HEK293 (cell line): ENCODE results near the gene IL36RN.
"Not testable (repeated sequence)": the region's sequence is repeated elsewhere in the genome, so short reads cannot be mapped to it uniquely, and the experiment has no call there.

Source experiments
- CTCF ChIA-PET: fragments of 350-600 bp; formaldehyde crosslinking; extraction: SDS; loops from one replicate; lab custom pipeline; 2021; ENCODE audit warnings: antibody characterized with exemption; lab: Yijun Ruan, JAX
- POLR2A ChIA-PET: fragments of 300-600 bp; formaldehyde crosslinking; extraction: SDS; loops from one replicate; lab custom pipeline; 2020; ENCODE audit warnings: antibody characterized with exemption, inconsistent platforms; lab: Yijun Ruan, JAX
- H3K27ac ChIP-seq: fragments of 200-500 bp; sonication (Bioruptor generic); 2 replicates; pipeline ENCODE4 v1.5.1; 2014; ENCODE audit warnings: low read depth, low read length, control low read depth, inconsistent platforms; ENCODE audit errors: extremely low read depth
- H3K36me3 ChIP-seq, 2 experiments: fragments of 200-500 bp in 1 of 2; sonication (Bioruptor generic) in 1 of 2; 1 replicate in 1 of 2; 2 replicates in 1 of 2; pipeline ENCODE4 v1.5.1; 2014 to 2017; ENCODE audit warnings: inconsistent platforms in 2 of 2, low read length in 2 of 2; ENCODE audit not compliant: control insufficient read depth in 2 of 2, insufficient read depth in 1 of 2
- H3K4me1 ChIP-seq: fragments of 200-500 bp; sonication (Bioruptor generic); 2 replicates; pipeline ENCODE4 v1.5.1; 2014; ENCODE audit warnings: mild to moderate bottlenecking, low read length, inconsistent platforms; ENCODE audit not compliant: control insufficient read depth, insufficient read depth
- H3K4me3 ChIP-seq: 2 replicates; pipeline ENCODE4 v1.5.1; 2011; ENCODE audit warnings: low read depth, mild to moderate bottlenecking, control low read depth, low read length, moderate library complexity
- H3K9me3 ChIP-seq: fragments of 200-500 bp; sonication (Bioruptor generic); 2 replicates; pipeline ENCODE4 v1.5.1; 2014; ENCODE audit warnings: low read depth, low read length, inconsistent platforms; ENCODE audit not compliant: control insufficient read depth, insufficient read depth
- IKZF3 ChIP-seq: fragments of 450-650 bp; IDR thresholded peaks from 2 replicates; pipeline ENCODE4 v1.5.0; 2018; ENCODE audit warnings: missing biosample characterization, mild to moderate bottlenecking, missing genetic modification characterization, moderate library complexity
- SCRT2 ChIP-seq: fragments of 450-650 bp; formaldehyde crosslinking; IDR thresholded peaks from 2 replicates; pipeline ENCODE4 v1.5.1; 2016; ENCODE audit warnings: missing biosample characterization, missing genetic modification characterization
- ZBTB21 ChIP-seq: fragments of 450-650 bp; formaldehyde crosslinking; IDR thresholded peaks from 2 replicates; pipeline ENCODE4 v1.5.1; 2017; ENCODE audit warnings: missing biosample characterization, missing genetic modification characterization
- ZBTB7A ChIP-seq: fragments of 450-650 bp; formaldehyde crosslinking; IDR thresholded peaks from 2 replicates; pipeline ENCODE4 v1.5.1; 2016; ENCODE audit warnings: low read depth, missing biosample characterization, missing genetic modification characterization
- ZNF155 ChIP-seq: fragments of 450-650 bp; formaldehyde crosslinking; IDR thresholded peaks from 2 replicates; pipeline ENCODE4 v1.5.1; 2016; ENCODE audit warnings: missing biosample characterization, missing genetic modification characterization
- ZNF16 ChIP-seq: fragments of 450-650 bp; formaldehyde crosslinking; IDR thresholded peaks from 2 replicates; pipeline ENCODE4 v1.5.1; 2016; ENCODE audit warnings: low read depth, missing biosample characterization, missing genetic modification characterization
- ZNF19 ChIP-seq: fragments of 450-650 bp; formaldehyde crosslinking; IDR thresholded peaks from 2 replicates; pipeline ENCODE4; 2016; ENCODE audit warnings: missing biosample characterization, missing genetic modification characterization, low read depth
- ZNF433 ChIP-seq: fragments of 450-650 bp; formaldehyde crosslinking; IDR thresholded peaks from 2 replicates; pipeline ENCODE4 v1.5.1; 2016; ENCODE audit warnings: missing biosample characterization, missing genetic modification characterization, low read depth
- ZNF600 ChIP-seq: fragments of 450-650 bp; formaldehyde crosslinking; IDR thresholded peaks from 2 replicates; pipeline ENCODE4 v1.5.1; 2016; ENCODE audit warnings: missing biosample characterization, missing genetic modification characterization
- ZSCAN16 ChIP-seq: fragments of 450-650 bp; formaldehyde crosslinking; IDR thresholded peaks from 2 replicates; pipeline ENCODE4 v1.5.1; 2016; ENCODE audit warnings: missing biosample characterization, missing genetic modification characterization
- TF ChIP-seq, protein P1 (sequence below): fragments of 450-650 bp; formaldehyde crosslinking; IDR thresholded peaks from 2 replicates; pipeline ENCODE4 v1.5.1; 2017; ENCODE audit warnings: missing biosample characterization, missing genetic modification characterization
- TF ChIP-seq, protein P2 (sequence below): fragments of 450-650 bp; formaldehyde crosslinking; IDR thresholded peaks from 2 replicates; pipeline ENCODE4 v1.5.1; 2016; ENCODE audit warnings: missing biosample characterization, missing genetic modification characterization
- TF ChIP-seq, protein P3 (sequence below): fragments of 450-650 bp; formaldehyde crosslinking; IDR thresholded peaks from 2 replicates; pipeline ENCODE4 v1.5.1; 2016; ENCODE audit warnings: missing biosample characterization, missing genetic modification characterization
- TF ChIP-seq, protein P4 (sequence below): fragments of 450-650 bp; formaldehyde crosslinking; IDR thresholded peaks from 2 replicates; pipeline ENCODE4 v1.5.1; 2016; ENCODE audit warnings: missing biosample characterization, missing genetic modification characterization
- TF ChIP-seq, protein P5 (sequence below): fragments of 450-650 bp; formaldehyde crosslinking; IDR thresholded peaks from 2 replicates; pipeline ENCODE4 v1.5.1; 2017; ENCODE audit warnings: missing biosample characterization, mild to moderate bottlenecking, missing genetic modification characterization, moderate library complexity

The IL36RN gene

DNA sequence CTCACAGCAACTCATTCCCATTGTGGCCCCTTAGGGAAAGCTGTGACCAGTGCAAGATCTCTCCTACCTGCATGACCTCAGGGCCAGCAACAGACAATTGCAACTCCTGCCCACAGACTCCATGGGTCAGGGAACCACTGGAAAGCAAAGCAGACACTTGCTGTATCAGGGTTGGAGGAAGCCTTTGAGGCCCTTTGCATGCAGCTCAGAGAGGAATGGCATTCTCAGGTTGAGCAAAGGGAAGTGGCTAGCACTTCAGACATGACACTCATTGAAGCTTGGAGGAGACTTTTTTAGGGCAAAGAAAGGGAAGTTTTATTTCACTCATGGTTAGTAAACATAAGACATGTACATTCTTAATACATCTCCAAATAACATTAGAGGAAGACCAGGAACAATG, 30.9 kb downstream of the IL36RN start (continued):
- TF ChIP-seq, protein P1, sequence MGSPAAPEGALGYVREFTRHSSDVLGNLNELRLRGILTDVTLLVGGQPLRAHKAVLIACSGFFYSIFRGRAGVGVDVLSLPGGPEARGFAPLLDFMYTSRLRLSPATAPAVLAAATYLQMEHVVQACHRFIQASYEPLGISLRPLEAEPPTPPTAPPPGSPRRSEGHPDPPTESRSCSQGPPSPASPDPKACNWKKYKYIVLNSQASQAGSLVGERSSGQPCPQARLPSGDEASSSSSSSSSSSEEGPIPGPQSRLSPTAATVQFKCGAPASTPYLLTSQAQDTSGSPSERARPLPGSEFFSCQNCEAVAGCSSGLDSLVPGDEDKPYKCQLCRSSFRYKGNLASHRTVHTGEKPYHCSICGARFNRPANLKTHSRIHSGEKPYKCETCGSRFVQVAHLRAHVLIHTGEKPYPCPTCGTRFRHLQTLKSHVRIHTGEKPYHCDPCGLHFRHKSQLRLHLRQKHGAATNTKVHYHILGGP (tag by site-specific recombination): no peak
- TF ChIP-seq, protein P2, sequence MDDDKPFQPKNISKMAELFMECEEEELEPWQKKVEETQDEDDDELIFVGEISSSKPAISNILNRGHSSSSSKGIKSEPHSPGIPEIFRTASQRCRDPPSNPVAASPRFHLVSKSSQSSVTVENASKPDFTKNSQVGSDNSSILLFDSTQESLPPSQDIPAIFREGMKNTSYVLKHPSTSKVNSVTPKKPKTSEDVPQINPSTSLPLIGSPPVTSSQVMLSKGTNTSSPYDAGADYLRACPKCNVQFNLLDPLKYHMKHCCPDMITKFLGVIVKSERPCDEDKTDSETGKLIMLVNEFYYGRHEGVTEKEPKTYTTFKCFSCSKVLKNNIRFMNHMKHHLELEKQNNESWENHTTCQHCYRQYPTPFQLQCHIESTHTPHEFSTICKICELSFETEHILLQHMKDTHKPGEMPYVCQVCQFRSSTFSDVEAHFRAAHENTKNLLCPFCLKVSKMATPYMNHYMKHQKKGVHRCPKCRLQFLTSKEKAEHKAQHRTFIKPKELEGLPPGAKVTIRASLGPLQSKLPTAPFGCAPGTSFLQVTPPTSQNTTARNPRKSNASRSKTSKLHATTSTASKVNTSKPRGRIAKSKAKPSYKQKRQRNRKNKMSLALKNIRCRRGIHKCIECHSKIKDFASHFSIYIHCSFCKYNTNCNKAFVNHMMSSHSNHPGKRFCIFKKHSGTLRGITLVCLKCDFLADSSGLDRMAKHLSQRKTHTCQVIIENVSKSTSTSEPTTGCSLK (tag by site-specific recombination): no peak

DNA sequence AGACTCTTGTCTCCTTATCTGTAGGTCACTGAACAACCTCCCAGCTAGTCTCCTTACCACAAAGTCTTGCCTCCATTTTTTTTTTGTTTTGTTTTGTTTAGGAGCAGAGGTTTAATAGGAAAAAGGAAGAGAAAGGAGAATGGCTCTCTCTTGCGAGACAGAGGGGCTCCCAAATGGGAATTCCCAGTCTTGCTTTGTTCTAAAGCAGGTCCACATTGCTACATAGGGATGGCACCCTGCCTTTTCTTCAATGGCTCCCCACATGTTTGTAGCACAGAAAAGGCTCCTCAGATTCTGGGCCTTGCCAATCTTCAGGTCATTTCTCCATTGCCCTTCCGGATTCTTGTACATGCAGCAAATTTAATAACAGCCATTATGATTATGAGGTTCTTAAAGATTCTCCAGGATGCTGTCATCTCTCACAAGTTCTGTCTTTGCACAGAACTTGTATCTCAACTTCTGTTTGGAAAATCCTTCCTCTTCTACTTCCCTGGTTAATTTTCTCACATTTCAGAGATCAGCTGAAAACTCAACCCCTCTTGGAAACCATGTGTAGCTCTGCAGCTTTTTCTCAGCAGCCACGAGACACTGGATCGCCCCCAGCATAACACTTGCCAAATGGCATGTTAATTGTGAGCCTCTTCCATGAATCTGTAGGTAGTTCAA, 32.4 kb downstream of the IL36RN start:
- Histone ChIP-seq H3K36me3 (no peaks in the 10 kb centered on the region), H3K27ac (no peak overlapping the region), H3K9me3 (no peaks in the 10 kb centered on the region), H3K4me1 (no peaks in the 10 kb centered on the region), H3K4me3 (no peak overlapping the region)
- TF ChIP-seq, protein P3, sequence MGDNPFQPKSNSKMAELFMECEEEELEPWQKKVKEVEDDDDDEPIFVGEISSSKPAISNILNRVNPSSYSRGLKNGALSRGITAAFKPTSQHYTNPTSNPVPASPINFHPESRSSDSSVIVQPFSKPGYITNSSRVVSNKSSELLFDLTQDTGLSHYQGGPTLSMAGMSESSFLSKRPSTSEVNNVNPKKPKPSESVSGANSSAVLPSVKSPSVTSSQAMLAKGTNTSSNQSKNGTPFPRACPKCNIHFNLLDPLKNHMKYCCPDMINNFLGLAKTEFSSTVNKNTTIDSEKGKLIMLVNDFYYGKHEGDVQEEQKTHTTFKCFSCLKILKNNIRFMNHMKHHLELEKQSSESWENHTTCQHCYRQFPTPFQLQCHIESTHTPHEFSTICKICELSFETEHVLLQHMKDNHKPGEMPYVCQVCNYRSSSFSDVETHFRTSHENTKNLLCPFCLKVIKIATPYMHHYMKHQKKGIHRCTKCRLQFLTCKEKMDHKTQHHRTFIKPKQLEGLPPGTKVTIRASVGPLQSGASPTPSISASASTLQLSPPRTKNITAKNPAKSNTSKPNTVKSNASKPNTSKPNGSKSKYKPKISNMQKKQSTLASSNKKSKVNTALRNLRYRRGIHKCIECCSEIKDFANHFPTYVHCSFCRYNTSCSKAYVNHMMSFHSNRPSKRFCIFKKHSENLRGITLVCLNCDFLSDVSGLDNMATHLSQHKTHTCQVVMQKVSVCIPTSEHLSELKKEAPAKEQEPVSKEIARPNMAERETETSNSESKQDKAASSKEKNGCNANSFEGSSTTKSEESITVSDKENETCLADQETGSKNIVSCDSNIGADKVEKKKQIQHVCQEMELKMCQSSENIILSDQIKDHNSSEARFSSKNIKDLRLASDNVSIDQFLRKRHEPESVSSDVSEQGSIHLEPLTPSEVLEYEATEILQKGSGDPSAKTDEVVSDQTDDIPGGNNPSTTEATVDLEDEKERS (tag by site-specific recombination): no peak
- TF ChIP-seq ZBTB7A (tag by site-specific recombination): no peak
- ChIA-PET POLR2A (interaction anchor here (0.6 kb wide), 1 partner anchor 81 kb away, joined by 3 read pairs; no protein-coding TSS in a partner anchor), CTCF (interaction anchor here (0.7 to 1.6 kb wide), 2 partner anchors 13 to 47 kb away, joined by 3 to 4 read pairs; no protein-coding TSS in a partner anchor)

DNA sequence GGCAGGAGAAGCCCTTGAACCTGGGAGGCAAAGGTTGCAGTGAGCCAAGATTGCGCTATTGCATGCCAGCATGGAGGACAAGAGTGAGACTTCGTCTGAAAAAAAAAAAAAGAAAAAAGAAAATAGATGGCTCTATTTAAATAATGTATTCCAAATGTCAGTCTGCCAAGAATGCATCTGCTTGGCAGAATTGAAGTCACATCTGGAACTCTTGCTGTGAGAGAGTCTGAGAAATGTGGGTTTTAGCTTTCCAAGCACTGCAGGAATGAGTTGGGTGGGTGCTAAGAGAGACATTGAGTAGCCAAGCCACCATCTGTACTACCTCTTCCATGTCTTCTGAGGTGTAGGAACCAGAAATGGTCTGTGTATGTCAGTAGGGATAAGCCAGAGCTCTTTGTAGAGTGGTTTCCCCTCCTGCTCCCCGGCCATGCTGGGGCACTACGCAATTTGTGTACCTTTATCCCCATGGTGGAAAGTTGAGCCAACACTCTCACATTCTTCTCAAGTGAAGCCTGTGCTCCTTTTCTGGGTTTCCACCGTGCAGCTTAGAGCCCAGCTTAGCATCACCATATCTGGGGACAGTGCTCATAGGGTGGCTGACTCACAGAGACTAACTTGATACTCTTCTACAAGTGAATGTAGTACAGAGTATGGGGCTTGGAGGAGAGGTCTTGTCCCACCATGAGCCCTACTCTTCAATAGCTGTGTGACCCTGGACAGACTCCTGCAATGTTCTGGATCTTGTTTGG, 34.0 kb downstream of the IL36RN start:
- Histone ChIP-seq H3K36me3 (no peaks in the 10 kb centered on the region), H3K4me1 (no peaks in the 10 kb centered on the region), H3K4me3 (no peak overlapping the region), H3K9me3 (no peaks in the 10 kb centered on the region), H3K27ac (no peak overlapping the region)
- TF ChIP-seq ZSCAN16 (tag by site-specific recombination) (no peak), ZBTB21 (tag by site-specific recombination) (no peak), SCRT2 (tag by site-specific recombination) (no peak)
- ChIA-PET POLR2A (no interaction called here), CTCF (interaction anchor here (0.7 to 1.5 kb wide), 4 partner anchors 8 to 132 kb away, joined by 4 to 10 read pairs (median 6); no protein-coding TSS in a partner anchor)

DNA sequence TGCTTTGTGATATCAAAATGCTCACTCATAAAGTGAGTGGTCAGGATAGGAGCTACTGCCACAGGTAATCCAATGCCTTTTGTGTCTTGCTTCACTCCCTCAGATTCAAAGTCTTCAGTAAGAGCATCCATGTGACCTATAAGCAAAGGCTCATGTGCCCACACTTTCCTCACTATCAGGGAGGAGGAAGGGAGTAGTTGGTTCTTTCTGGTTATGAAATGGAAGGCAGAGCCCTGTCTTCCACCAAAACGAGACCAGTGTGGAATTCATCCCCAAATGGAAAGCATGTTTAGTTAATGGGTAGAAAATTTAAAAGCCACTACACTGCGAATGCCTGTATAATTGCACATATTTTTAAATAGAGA, 34.6 kb downstream of the IL36RN start:
- no peaks in the 10 kb centered on the region for H3K36me3 ChIP-seq
- TF ChIP-seq, protein P4, sequence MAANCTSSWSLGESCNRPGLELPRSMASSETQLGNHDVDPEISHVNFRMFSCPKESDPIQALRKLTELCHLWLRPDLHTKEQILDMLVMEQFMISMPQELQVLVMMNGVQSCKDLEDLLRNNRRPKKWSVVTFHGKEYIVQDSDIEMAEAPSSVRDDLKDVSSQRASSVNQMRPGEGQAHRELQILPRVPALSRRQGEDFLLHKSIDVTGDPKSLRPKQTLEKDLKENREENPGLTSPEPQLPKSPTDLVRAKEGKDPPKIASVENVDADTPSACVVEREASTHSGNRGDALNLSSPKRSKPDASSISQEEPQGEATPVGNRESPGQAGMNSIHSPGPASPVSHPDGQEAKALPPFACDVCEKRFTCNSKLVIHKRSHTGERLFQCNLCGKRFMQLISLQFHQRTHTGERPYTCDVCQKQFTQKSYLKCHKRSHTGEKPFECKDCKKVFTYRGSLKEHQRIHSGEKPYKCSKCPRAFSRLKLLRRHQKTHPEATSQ (tag by site-specific recombination): no peak
- TF ChIP-seq ZNF433 (tag by site-specific recombination) (no peak), ZNF16 (no peak), ZNF155 (tag by site-specific recombination) (no peak), IKZF3 (no peak), ZNF600 (tag by site-specific recombination) (no peak), ZNF19 (no peak)
- TF ChIP-seq, protein P5, sequence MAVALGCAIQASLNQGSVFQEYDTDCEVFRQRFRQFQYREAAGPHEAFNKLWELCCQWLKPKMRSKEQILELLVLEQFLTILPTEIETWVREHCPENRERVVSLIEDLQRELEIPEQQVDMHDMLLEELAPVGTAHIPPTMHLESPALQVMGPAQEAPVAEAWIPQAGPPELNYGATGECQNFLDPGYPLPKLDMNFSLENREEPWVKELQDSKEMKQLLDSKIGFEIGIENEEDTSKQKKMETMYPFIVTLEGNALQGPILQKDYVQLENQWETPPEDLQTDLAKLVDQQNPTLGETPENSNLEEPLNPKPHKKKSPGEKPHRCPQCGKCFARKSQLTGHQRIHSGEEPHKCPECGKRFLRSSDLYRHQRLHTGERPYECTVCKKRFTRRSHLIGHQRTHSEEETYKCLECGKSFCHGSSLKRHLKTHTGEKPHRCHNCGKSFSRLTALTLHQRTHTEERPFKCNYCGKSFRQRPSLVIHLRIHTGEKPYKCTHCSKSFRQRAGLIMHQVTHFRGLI: no peak
- ChIA-PET POLR2A (no interaction called here), CTCF (interaction anchor here (0.9 kb wide), 1 partner anchor 10 kb away, joined by 4 read pairs; no protein-coding TSS in a partner anchor)
- no peaks in the 10 kb centered on the region for H3K9me3 ChIP-seq
- H3K4me3 ChIP-seq: no peak overlapping the region
- no peaks in the 10 kb centered on the region for H3K4me1 ChIP-seq
- no peak overlapping the region for H3K27ac ChIP-seq

DNA sequence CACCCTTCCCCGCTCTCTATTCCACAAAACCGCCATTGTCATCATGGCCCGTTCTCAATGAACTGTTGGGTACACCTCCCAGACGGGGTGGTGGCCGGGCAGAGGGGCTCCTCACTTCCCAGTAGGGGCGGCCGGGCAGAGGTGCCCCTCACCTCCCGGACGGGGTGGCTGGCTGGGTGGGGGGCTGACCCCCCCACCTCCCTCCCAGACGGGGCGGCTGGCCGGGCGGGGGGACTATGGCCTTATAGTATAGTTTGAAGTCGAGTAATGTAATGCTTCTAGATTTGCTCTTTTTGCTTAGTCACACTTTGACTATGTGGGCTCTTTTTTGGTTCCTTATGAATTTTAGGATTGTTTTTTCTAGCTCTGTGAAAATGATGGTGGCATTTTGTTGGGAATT, 37.3 kb downstream of the IL36RN start:
- CTCF ChIA-PET: interaction anchor here (1.1 kb wide), 1 partner anchor 13 kb away, joined by 3 read pairs; no protein-coding TSS in a partner anchor

More for the DNA sequence above, 37.3 kb downstream of the IL36RN start:
- H3K4me1 ChIP-seq, H3K27ac ChIP-seq, H3K4me3 ChIP-seq, POLR2A ChIA-PET, H3K9me3 ChIP-seq, H3K36me3 ChIP-seq: not testable (repeated sequence)
